GM10266 (cell line): ENCODE measurements around the gene TP53.
A peak's percentile ranks its signal among the peaks of the same experiment; 100 is the strongest.
"Not testable (repeated sequence)": the region's sequence is repeated elsewhere in the genome, so short reads cannot be mapped to it uniquely, and the experiment has no call there.

Experiments used
- DNase-seq: peaks from one replicate; pipeline ENCODE4 v3.0.0; 2012; ENCODE audit errors: extremely low spot score
- CTCF ChIP-seq: IDR thresholded peaks from 2 replicates; pipeline ENCODE4 v1.5.1; 2012; ENCODE audit warnings: mild to moderate bottlenecking, low read depth; ENCODE audit not compliant: control insufficient read depth, insufficient read depth; ENCODE audit errors: missing control alignments

Gene TP53

GRCh38 chr17:7627250-7628121 is 59.8 kb downstream of the TP53 start, which contains the start of gene SAT2:
TSS of gene SAT2 (minus strand) at chr17:7627821. CDS start at chr17:7627635, 186 bp downstream.
- no peak for TF ChIP-seq CTCF

GRCh38 chr17:7626956-7627249 is 60.4 kb downstream of the TP53 start:
- no peak for DNase-seq
- TF ChIP-seq CTCF, result no peak

More at GRCh38 chr17:7627250-7628121, 59.8 kb downstream of the TP53 start, which contains the start of gene SAT2:
- DNase-seq, result peak; percentile 96

GRCh38 chr17:7626307-7626706 is 61.0 kb downstream of the TP53 start:
- no peak for TF ChIP-seq CTCF
- DNase-seq, result no peak

GRCh38 chr17:7625749-7626148 is 61.5 kb downstream of the TP53 start:
- not testable (repeated sequence) for DNase-seq

- no peak for DNase-seq
- no peak for TF ChIP-seq CTCF
Measured at GRCh38 chr17:7623661-7624060, 63.6 kb downstream of the TP53 start.

GRCh38 chr17:7620835-7621234 is 66.5 kb downstream of the TP53 start:
- DNase-seq, result no peak
- no peak for TF ChIP-seq CTCF

- DNase-seq, result no peak
- no peak for TF ChIP-seq CTCF
Measured at GRCh38 chr17:7618608-7619007, 68.7 kb downstream of the TP53 start.
